Choroid plexus epithelial cell (primary cell): ENCODE data around the gene MIOX.

Source experiments
- DNase-seq: peaks from one replicate; pipeline ENCODE4 v3.0.0-alpha.2; 2010; ENCODE audit warnings: low read depth
- H3K4me3 ChIP-seq: 2 replicates; pipeline ENCODE4 v1.5.1; 2011; ENCODE audit warnings: low read depth, mild to moderate bottlenecking, control low read depth, low read length, moderate library complexity
- CTCF ChIP-seq: conservative IDR thresholded peaks from 2 replicates; pipeline ENCODE4 v1.5.1; 2011; ENCODE audit warnings: low read depth, mild to moderate bottlenecking, control low read depth, inconsistent platforms, low read length, moderate library complexity

The MIOX gene

GRCh38 chr22:50507991-50508884, 21.6 kb downstream of the MIOX start, which contains the start of gene NCAPH2:
Gene NCAPH2, plus strand, starts transcription at chr22:50508224. Its CDS starts 114 bp downstream, at chr22:50508338.
- peak; percentile 98 for DNase-seq
- H3K4me3 ChIP-seq: peak within 1 kb of the TSS; percentile 95
- no peak for TF ChIP-seq CTCF

GRCh38 chr22:50508897-50509296, 22.2 kb downstream of the MIOX start:
- H3K4me3 ChIP-seq: peak overlapping the region; percentile 94
- DNase-seq: no peak
- TF ChIP-seq CTCF: no peak

- no peak for DNase-seq
- TF ChIP-seq CTCF: no peak
- H3K4me3 ChIP-seq: no peak overlapping the region
Observed at GRCh38 chr22:50513175-50513574, 26.5 kb downstream of the MIOX start.

- TF ChIP-seq CTCF: no peak
- no peak overlapping the region for H3K4me3 ChIP-seq
Observed at GRCh38 chr22:50516068-50516467, 29.4 kb downstream of the MIOX start.

GRCh38 chr22:50516891-50517290, 30.2 kb downstream of the MIOX start:
- no peak overlapping the region for H3K4me3 ChIP-seq
- DNase-seq: no peak
- TF ChIP-seq CTCF: no peak

More at GRCh38 chr22:50516068-50516467, 29.4 kb downstream of the MIOX start:
- no peak for DNase-seq

- TF ChIP-seq CTCF: no peak
- no peak for DNase-seq
- H3K4me3 ChIP-seq: no peak overlapping the region
Observed at GRCh38 chr22:50517495-50518260, 31.0 kb downstream of the MIOX start.
